HG03159 (cell line): ENCODE data around the gene AKT3.

Source experiments
- ATAC-seq: cut with Tn5 transposase; IDR thresholded peaks from one replicate; pipeline ENCODE4 v1.9.1; 2021; ENCODE audit warnings: mild to moderate bottlenecking, moderate library complexity; ENCODE audit not compliant: unreplicated experiment

The AKT3 gene

DNA sequence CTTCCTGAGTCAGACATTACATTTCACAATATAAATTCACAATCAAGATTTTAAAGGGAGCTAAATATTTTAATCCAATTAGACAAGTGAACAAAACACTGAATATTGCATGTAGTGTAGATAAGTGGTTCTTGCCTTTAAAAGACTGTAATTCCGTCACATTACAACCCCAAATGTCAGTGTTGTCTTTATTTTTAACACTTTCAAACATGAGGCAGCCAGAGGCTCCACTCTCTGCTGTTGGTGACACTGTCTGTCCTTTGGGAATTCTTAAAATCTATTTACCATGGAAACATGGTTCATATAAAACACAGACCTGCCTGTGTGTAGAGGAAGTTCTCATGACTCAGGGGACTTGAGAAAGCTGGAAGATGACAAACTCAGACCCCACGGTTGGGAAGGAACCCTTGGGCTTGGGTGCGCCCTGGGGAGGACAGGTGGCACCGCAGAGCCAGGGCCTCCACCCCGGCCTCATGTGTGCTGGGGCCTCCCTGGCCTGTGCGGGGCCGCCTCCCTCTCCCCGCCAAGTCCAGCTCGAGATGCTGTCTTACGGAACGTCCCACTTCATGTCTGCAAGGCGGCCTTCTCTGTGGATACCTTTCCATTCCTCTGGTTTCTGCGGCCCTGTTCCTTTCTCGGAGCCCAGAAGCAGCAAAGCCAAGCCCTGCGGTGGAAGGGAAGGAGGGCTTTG is 355.2 kb downstream of the AKT3 start:
- no peak for ATAC-seq

DNA sequence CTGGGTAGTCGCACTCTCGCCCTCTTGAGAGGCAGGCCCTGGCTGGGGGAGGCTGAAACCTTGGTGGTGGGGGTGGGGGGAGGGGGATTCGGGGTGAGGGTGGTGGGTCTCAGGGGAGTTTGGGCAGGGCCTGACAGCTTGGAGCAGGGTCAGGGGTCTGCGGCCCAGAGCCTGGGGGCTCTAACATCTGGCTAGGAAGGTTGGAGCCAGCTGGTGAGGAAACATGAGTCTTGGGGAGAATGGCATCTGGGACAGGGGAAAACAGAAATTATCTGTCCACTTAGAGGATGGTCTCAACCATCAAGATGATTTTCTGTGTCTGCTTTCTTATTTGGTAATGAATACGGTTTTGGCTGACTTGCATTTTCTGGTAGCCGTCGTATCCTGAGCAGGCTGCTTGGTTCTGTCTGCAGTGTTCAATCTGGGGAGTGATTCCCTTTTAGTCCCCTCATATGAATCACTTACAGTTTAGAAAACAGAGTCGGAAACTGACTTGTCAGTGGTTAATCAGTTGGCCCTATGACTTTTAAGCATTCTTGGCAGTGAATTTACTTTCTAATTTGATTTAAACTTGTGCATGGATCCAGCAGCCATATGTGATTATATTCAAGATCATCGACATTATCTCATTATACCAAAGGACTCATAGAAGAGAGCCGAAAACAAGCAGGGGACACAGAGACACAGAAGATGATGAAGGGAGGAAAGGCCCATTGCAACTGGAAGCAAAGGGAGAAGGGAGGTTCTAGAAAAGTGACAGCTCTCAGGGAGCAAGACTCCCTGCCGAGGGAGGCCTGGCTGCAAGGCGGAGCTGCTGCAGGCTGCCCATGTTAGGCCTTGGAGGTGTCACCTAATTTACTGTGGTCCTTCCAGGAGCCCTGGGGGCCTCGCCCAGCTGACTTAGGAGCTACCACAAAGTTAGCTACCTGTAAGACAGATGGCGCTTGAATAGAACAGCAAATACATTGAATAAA is 356.6 kb downstream of the AKT3 start:
- ATAC-seq = no peak

DNA sequence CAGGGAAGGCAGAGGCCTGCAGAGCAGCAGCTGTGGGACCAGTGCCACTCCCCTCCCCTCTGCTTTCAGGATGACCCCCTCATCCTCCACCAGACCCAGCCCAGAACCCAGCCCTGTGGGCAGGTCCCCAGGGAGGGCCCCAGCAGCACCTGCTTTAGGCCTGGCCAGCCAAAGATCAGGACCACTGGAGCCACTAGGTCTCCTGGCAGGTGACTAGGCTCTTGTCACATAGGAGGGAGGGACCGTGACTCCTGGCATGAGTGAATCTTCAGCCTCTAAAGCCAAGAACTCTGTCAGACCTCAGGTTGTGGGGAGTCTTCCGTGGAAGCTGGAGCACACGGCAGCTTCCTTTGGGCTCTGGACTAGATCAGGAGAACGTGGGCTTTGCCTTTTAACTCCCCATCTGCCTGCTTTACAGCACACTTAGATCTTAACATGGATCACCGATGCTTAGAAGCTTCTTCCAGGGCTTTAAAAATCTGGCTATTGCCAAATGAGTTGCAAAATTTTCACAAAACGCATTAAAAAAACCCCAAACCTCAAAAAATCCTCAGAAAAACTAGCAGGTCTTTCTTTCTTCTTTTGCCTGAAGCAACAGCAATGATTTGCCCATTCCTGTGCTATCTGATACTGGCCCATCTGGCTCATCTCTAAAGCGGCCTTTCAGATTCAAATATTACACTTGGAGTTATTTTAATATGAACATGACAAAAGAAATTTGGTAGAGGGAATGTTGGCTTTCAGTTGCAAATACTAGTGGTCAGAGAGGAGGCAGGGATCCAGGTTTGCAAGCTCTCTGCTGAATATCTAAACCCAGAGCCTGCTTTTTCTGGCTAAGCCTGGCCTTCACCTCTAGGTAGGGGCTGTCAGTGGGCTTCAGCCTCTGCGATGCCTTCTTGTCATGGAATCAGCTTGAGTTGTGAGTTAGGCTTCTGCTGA is 359.0 kb downstream of the AKT3 start:
- no peak for ATAC-seq

DNA sequence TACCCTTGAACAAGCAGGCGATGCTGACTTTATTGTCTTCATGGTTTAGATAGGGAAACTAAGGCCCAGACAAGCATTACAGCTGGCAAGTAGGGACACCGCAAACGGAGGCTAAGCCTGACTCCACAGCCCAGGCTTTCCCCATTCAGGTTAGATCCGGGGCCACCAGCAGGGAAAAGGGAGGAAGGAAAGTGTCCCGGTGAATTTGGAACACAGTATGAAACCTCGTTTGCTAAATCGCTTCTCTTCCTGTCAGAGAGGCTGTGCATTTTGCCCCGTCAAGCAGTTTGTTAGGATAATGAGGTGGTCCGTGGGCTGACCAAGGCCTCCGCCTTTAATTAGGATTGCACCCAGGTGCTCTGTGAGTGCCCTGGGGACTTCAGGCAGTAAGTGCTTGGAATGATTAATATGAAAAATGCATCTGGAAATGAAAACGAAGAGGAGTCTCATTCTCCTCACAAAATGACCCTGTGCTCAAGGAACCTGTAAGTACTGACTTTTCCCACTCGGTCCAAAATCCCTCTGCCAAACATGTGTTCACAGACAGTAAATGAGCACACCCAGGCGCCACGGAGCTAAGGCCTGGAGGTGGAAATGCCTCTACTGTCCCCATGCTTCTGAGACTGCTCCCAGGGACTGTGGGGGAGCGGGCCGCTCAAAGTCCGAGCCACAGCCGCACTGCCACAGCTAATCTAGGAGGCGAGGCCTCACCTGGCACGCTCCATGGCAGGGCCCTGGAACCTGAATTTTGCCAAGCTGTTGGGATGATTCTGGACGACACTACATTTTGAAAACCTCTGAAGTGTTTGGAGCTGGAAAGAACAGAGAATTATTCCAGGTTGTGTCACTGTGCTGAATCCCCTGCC is 360.1 kb downstream of the AKT3 start:
- ATAC-seq = no peak

DNA sequence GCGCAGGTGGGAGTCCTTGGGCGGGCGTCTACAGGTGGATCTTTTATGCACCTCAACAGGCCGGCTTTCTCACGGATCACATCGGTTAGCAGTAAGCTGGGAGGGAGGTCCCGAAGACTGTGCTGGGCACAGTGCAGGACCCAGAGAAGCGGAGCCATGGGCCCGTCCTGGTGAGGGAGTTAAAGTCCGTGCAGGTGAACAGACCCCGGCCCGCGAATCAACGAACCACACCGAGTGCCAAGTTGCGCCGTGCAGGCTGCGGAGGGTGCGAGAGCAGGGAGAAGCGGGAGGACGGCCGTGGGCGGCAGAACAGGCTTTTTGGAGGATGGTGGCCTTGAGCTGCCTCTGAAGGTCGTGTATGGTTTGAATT is 360.9 kb downstream of the AKT3 start:
- ATAC-seq = no peak

DNA sequence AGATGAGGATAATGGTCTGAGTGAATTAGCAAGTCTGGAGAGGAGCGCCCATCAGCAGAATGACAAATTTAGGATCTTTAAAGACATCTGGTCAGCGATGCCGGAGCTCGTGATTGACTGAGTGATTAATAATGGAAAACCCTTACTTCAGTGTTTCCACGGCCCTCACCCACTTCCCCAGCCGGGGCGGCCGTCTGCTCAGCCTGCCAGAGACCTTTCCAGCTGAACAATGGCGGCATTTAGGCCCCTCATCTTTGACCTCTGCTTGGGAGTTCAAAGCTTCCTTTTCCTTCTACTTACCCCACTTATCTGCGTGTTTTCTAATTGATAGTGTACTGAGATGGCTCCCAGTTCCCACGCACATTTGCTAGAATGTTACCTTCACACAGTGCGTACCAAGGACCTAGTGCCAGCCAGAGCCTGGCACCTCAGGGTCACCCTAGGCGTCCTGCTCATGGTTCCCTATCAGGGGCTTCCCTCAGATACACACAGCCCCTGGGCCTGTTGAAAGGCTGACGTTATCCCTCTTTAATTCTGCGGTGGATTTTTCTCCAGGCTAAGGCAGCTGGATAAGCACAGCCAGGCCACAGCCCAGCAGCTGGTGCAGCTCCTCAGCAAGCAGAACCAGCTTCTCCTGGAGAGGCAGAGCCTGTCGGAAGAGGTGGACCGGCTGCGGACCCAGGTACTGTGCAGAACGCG is 361.4 kb downstream of the AKT3 start:
- no peak for ATAC-seq

DNA sequence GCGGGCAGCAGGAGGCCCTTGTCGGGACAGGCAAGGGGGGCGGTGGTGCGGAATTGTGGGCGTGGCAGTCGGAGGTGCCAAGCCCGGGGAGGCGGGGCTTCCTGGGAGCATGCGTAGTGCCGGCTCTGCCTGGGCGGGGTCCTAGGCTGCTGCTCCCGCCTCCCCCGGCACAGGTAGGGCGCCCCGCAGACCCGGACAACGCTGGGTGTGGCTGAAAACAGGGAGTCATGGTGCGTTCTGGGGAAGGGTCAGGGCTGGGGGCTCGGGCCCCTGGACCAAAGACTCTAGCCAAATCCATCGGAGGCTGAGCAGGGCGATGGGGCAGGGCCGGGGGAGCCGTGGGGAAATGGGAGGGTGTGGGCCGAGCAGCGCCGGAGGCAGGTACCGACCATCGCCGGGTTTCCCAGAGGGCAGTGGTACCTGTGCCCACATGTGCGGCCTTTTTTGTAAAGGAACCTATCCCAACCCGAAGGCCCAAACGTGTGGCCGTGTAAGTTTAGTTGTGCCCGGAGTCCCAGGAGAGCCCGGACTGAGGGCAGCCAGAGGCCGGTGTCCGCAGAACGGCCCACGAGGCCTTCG is 362.3 kb downstream of the AKT3 start:
- ATAC-seq = no peak

DNA sequence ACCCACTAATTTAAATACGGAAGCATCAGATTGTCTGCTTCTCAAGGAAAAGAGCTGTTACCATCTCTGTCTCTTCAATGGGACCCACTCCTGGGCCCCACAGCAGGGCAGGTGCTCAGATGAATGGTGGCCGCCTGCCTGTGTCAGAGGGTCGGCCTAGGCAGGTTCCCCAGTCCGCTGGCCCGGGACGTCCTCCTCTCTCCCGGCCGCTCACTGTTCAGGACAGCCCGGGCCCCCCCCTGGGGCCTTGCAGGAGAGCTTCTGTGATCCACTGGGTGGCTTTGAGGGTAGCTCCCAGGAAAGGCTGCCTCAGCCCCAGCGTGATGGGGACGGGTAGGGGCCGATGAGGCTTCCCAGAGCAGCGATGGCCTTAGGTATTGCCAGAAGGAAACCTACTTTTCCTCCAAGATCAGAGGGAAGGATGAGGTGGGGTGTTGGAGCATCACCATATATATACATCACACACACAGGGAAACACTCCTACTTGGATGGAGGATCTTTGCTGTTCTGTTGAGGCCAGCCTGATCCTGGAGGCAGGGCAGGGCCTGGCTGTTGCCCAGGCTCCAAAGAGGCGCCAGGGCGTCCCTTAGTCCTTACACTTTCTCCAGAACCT is 362.9 kb downstream of the AKT3 start:
- ATAC-seq = no peak

DNA sequence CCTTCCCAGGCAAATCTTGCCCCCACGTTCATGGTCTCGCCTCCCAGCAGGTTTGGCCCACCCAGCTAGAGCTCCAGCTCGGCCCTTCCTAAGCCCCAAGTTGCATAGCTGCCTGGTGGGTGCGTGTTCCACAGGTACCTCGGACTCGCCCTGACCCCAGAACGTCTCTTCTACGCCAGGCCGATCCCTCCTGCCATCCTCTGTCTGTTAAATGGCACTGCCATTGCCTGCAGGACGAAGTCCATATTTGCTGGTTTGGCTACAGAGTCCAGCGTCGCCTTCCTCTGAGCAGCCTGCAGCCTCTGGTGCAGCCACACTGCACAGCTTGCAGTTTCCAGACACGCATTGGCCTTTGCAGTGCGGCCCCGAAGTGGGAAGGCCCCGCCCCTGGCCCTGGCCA is 366.1 kb downstream of the AKT3 start:
- no peak for ATAC-seq

DNA sequence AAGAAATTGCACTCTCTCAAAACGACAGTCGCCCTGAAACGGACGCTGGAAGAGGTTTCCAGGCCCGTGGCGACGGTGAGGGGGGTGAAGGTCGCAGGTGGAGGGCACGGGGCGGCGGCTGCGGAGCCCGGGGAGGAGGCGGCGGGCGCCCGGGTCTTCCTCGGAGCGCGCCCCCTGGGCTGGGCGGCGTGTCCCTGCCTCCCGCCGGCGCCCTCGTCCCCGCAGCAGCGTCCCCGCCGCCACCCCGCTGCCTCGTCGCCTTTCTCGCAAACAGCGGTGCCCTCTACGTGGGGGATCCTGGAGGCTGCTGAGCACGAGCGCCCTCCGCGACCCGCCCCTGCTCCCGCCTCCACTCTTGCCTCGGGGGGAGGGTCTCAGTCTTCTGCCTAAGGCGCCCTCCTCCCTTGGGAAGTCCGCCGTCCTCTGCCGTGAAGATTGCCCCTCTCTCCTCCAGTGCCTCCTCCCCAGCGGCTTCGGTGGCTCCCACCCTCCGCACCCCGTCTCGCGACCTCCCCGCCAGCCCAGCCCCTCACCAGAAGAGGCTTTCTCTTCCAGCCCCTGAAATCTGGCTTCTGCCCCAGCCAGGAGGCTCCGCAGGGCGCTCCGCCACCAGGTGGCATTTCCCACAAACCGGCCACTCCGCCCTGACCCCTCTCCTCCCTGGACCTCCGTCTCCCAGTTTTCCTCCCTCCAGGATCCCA is 366.8 kb downstream of the AKT3 start:
- ATAC-seq = no peak

DNA sequence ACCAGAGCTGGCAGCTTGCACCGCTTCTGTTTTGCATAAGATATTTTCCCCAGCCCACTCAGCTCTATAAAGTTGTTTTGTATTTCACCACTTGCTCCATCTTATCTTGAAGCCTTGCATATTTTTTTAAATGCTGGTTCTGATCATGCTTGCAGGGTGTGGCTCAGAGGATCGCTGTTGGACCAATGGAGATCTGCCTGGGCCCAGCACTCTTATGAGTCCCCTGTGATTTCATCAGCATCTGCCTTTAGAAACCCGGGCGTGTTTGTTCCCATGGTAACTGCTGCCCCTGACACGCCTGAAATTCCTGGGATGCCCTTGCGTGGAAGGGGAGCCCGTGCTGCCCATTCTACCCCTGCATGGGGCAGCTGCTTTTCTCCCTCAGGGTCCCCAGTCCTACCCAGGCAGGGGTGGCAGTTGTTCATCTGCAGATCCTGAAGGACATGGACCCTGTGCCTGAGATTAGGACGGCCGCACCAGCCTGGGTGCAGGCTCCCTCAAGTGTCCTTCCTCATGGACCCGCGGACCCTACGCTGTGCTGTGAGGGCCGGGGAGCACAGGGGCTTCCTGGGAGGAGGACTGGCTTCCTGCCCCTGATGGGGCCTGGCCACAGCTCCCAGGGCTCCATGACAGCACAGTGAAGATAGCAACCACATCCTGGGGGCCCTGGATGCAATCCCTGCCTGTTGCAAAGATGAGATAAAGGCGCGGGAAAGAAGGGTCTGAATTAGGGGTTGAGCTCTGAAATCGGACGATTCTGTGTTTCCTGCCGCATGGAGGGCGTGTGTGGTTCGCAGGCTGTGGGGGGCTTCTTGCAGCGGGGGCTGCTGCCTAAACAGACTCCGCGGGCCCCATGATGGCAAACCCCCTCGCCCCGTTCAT is 367.7 kb downstream of the AKT3 start:
- ATAC-seq = no peak

DNA sequence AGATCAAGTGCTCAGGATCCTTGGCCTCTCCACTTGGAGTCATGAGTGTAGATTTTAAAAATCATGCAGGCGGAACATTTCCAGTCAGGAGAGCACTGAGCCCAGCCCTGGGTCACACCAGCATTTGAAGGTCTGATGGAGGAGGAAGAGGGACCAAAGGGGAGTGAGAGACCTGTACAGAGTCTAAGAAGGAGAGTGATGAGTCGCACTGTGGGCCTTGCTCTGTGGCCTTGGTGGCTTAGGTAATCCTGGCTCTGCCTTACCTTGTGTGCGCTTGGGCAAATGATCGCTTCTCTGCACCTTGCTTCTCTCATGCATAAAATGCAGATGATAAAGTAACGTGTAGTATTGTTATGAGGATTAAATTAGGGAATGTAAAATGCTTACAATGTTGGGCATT is 368.9 kb downstream of the AKT3 start:
- ATAC-seq = no peak

DNA sequence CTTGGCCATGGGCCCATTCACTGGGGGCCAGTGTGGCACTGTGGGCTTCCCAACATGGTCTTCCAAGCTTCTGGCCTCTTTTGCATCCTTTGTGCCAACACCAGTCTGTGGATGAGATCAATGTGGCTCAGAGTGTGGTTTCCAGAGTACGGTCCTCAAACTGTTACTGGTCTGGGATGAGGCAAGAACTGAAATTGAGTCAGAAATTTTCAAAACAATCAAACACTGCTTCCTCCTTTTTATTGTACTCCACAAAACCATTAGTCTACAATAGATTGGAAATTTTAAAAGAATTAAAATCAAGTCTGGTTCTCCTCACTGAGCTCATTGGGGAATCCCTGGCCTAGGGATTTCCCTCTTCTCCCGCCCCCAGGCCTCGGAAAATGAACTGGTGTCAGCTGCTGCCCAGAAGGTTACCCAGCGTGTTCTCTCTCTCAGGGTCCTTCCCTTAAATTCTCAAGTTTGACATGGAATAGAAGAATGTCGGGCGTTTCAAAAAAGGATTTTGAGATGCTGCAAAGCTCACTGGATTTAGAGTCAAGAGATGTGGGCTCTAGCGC is 372.2 kb downstream of the AKT3 start:
- no peak for ATAC-seq

DNA sequence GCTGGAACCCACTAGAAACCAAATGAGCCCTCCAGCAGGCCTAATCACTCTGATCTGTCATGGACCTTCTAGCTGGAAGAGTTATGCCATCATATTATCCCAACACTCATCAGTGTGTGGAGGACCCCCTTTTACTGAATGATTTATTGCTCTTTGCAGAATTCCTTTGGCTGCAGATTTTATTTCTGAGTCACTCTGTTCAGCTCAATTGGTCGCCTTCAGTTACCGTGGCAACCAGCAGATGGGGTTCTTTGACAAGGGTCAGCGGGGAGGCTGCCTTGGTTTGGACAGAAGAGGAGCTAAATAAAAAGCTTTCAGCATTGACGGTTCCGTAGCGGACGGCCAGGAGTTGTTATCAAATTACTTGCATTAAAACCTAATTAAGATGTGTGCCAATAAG is 374.1 kb downstream of the AKT3 start:
- ATAC-seq = no peak

DNA sequence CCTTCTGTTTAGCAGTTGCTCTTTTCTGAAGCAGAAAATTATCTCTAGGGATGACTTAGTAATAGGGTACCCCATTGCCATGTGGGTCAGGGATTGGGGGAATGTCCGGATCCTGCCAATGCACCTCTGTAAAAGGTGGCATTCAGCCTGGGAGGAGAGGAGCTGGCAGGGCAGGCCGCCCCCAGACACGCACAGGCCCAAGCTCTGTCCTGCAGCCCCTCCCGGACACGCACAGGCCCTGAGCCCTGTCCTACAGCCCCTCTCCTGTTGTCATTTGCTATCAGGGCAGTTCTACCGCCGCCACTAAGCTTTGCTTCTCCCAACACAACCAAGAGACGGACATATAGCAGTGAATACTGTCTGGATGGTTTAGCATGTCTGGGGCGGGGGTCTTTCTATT is 375.1 kb downstream of the AKT3 start:
- ATAC-seq = no peak

DNA sequence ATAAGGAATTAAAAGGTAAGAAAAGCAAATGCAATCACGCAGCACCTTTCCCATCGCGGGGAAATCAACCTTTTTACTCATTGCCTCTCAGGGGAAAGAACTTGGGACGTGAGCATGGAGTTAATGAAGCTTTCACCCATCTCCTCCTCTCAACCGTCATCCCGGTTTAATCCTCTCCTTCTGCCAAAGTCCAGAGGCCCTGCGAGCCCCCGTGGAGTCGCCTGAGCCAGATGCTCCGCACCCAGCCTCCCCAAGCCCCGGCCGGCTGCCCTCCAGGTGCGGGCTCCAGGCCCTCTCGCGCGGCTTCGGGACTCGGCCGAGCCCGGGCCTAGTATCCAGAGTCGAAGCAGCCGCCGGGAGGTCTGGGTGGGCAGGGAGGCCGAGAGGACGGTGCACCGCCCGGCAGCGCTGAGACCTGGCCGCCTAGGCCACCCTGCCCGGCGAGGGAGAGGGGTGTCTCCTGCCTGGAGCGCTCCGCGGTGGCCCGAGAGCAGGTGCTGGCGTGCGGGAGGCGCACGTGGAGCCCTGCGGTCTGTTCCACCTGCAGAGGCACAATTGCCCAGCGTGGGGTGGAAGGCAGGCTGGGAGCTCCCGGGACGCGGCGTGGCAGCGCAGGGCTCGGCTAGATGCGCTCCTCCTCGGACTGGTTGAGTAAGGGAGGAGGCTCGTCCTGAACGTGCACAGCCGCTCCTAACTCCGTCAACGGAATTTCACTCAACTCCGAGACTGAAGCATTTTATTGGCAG is 375.7 kb downstream of the AKT3 start:
- no peak for ATAC-seq
